ENCODE measurements around the gene TMEM170A. TPM values are rescaled to one million over a fixed set of nuclear protein-coding genes. Genes with fewer than 3 reads are reported as not detected.

The TMEM170A gene
- total and polyA plus RNA-seq, 2 of the 13 experiments (the other 11 are each of a cell fraction or from before 2014, with no cell fraction given): 35.7 to 39.7 TPM

DNA sequence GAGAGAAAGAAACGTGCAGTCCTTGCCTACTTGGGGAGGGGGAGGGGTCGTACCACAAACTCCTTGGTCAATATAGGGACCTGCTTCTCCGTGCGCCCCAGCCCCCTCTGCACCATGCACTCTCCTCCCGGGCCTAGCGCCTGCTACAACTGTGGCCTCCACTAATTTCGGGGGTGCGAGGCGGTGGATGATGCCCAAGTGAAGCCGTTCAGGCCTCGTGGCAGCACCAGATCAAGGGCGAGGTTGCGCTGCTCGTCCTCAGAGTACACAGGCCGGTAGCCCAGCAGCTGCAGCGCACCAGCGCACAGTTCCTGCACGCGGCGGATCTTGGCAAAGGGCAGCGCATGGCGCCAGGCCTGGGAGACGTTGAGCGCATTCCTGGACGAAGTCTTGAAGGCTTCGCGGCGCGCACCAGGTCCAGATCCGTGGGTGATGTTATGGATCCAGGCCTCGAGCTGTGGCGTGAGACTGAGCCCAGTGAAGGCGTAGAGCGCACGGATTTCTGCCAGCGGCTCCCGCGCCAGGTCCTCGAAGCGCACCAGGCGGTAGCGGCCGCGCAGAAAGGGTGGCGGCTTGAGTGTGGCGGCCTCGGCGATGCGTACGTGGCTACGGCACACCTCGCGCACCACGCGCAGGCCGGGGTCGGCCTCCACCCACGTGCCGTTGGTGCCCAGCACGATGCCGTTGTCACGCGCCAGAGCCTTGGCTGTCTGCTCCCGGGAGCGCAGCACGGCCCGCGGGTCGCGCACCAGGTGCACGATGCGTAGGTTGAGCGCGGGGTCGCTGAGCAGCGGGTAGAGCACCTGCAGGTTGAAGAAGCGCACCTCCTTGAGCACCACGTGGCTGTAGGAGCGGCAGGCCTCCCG lies 14.2 kb upstream of the TMEM170A start (continued):
- TF ChIP-seq, protein P1, sequence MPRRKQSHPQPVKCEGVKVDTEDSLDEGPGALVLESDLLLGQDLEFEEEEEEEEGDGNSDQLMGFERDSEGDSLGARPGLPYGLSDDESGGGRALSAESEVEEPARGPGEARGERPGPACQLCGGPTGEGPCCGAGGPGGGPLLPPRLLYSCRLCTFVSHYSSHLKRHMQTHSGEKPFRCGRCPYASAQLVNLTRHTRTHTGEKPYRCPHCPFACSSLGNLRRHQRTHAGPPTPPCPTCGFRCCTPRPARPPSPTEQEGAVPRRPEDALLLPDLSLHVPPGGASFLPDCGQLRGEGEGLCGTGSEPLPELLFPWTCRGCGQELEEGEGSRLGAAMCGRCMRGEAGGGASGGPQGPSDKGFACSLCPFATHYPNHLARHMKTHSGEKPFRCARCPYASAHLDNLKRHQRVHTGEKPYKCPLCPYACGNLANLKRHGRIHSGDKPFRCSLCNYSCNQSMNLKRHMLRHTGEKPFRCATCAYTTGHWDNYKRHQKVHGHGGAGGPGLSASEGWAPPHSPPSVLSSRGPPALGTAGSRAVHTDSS (CRISPR knock-in tag; conservative IDR thresholded peaks at IDR 0.05): no peak
- TF ChIP-seq, protein P2, sequence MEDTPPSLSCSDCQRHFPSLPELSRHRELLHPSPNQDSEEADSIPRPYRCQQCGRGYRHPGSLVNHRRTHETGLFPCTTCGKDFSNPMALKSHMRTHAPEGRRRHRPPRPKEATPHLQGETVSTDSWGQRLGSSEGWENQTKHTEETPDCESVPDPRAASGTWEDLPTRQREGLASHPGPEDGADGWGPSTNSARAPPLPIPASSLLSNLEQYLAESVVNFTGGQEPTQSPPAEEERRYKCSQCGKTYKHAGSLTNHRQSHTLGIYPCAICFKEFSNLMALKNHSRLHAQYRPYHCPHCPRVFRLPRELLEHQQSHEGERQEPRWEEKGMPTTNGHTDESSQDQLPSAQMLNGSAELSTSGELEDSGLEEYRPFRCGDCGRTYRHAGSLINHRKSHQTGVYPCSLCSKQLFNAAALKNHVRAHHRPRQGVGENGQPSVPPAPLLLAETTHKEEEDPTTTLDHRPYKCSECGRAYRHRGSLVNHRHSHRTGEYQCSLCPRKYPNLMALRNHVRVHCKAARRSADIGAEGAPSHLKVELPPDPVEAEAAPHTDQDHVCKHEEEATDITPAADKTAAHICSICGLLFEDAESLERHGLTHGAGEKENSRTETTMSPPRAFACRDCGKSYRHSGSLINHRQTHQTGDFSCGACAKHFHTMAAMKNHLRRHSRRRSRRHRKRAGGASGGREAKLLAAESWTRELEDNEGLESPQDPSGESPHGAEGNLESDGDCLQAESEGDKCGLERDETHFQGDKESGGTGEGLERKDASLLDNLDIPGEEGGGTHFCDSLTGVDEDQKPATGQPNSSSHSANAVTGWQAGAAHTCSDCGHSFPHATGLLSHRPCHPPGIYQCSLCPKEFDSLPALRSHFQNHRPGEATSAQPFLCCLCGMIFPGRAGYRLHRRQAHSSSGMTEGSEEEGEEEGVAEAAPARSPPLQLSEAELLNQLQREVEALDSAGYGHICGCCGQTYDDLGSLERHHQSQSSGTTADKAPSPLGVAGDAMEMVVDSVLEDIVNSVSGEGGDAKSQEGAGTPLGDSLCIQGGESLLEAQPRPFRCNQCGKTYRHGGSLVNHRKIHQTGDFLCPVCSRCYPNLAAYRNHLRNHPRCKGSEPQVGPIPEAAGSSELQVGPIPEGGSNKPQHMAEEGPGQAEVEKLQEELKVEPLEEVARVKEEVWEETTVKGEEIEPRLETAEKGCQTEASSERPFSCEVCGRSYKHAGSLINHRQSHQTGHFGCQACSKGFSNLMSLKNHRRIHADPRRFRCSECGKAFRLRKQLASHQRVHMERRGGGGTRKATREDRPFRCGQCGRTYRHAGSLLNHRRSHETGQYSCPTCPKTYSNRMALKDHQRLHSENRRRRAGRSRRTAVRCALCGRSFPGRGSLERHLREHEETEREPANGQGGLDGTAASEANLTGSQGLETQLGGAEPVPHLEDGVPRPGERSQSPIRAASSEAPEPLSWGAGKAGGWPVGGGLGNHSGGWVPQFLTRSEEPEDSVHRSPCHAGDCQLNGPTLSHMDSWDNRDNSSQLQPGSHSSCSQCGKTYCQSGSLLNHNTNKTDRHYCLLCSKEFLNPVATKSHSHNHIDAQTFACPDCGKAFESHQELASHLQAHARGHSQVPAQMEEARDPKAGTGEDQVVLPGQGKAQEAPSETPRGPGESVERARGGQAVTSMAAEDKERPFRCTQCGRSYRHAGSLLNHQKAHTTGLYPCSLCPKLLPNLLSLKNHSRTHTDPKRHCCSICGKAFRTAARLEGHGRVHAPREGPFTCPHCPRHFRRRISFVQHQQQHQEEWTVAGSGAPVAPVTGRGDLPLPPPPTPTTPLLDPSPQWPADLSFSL (CRISPR knock-in tag; IDR thresholded peaks at IDR 0.05): no peak
- TF ChIP-seq ZNF326 (CRISPR knock-in tag; IDR thresholded peaks at IDR 0.05; ENCODE audit: borderline replicate concordance): no peak
- TF ChIP-seq MAFK (conservative IDR thresholded peaks at IDR 0.05 in 1 of 2, IDR thresholded peaks at IDR 0.05 in 1 of 2; ENCODE audit: low read length in 2 of 2): no peak
- TF ChIP-seq ZNF296 (CRISPR knock-in tag; conservative IDR thresholded peaks at IDR 0.05): no peak
